ENCODE results near the gene GPX3.
A peak's percentile ranks its signal among the peaks of the same experiment; 100 is the strongest.

The GPX3 gene

DNA sequence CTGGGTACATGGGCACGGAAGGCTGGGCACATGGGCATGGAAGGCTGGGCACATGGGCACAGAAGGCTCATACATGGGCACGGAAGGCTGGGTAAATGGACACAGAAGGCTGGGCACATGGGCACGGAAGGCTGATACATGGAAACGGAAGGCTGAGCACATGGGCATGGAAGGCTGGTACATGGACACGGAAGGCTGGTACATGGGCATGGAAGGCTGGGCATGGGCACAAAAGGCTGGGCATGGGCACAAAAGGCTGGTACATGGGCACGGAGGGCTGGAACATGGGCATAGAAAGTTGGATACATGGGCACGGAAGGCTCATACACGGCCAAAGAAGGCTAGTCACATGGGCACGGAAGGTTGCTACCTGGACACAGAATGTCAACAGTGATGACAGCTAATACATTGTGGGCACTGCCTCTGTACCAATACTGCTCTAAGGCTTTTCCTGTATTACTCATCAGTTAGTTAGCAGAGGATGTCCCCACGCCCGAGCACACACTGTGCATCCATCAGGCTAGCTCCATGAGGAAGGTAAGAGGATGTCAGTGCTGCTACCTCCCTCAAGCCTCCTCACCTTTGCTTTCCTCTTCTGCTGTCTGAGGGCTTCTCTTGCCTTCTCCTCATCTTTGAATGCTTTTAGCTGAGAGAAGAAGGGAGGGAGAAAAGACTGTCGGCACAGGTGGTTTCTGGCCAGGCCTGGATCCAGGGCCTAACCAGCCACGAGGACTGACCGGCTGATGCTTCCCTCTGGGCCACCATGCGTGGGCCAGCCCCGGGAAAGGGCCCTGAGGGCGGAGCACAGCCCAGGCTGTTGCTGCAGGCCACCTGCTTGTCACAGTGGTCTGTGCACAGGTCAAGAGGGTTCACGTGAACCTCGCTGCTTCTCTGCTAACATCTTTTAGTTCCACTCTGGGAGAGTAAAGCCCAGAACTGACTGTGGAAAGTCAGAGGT, 14.3 kb downstream of the GPX3 start:
- no peak for DNase-seq

DNA sequence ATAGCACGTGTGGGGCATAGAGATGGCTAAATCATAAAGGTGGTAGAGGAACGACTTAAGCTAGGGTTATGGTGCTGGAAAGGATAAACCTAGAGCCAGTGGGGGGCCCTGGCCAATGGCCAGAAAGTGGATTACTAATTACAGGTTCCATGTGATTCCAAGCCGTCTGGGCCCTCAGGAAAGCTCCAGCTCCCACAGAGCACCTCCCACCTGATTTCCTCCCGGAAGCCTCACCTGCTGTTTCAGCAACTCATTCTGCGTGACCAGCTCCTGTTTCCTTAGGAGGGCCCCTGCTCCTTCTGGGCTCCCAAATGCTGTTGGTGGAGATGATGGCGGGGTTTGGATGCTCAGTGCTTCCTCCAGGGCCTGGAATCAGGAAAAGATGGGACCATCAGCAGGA, 16.2 kb downstream of the GPX3 start:
- no peak for DNase-seq

DNA sequence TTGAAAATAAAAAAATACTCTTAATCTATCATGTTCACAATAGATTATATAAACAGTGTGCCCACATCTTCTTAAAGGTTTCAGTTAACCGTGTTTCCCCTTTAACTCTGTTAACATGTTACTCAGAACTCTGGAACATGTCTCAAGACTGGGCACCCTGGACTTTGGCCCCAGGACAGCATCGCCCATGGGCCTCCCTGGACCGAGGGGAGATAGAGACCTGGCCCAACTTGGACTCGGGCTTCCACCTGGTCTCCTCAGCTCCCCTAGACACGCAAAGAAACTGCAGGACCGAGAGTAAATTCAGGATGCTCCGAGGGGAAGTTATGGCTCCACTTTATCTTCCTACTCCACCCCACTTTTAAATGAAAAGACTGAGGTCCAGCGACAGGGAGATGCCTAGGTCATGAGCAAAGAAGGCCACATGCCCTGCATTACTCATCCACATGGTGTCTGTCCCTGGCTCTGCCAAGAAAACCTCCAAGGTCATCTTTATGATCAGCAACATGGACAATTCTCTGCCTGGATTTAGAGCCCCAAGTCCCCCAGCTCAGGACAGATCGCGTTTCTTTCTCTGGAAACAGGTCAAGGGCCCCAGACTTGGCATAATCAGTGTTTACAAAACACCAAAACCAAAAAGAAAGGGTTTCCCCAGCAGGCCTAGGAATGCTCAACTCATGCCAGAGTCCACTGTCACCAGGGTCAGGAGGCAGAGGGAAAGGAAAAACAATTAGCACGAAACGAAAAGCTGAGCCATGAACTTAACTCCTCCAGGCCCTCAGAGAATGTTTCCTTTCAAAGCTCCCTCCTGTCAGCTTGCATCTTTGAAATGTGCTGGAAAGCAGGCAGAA, 17.4 kb downstream of the GPX3 start:
- no peak for DNase-seq

DNA sequence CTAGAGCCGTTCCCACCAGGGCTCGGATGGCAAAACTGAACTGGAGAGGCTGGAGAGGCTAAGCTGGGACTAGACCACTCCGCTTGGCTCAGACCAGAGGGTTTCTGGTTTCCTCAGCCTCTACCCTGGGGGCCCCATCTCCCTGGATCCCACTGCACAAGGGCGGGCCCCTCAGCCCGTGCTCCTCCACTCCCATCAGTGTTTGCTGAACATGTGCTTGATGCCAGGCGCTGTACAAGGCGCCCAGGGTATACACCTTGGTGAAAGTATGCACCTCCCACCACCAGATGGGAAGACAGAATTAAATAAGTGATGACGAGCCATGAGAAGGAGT, 18.0 kb downstream of the GPX3 start:
- no peak for DNase-seq

DNA sequence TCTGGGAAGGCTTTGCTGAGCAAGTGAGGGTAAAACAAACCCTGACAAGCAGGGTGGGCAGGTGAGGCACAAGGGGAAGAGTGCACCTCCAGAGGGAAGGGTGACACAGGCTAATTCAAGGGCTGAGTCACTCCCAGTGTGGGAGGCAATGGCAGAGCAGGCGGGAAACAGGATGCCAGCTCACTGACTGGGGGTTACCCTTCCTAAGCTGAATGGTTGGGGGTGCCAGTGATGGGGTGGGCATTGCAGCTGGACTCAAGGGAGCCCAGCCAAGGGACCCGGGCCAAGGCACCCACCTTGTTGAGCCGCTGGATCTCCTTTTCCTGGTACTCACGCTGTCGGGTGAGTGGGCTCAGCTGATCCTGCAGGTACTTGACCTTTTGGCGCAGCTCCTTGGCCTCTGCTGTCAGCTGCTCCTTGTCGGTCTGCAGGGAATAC, 18.4 kb downstream of the GPX3 start:
- no peak for DNase-seq

DNA sequence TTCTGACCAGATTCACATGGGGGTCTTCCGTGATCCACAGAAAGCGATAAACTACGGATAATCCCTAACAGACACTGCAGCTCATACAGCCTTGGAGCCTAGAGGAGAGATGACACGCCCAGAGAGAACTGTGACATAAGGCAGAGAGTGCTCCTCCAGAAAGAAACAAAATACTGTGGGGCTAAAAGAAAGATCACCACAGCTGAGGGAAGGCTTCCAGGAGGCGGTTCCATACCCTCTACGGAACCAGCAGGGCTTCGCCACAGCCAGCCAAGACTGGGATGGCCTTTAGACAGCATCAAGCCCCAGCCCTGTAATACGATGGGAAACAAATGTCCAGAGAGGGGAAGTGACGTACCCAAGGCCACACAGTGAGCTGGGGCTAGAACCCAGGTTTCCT, 19.3 kb downstream of the GPX3 start:
- no peak for DNase-seq

DNA sequence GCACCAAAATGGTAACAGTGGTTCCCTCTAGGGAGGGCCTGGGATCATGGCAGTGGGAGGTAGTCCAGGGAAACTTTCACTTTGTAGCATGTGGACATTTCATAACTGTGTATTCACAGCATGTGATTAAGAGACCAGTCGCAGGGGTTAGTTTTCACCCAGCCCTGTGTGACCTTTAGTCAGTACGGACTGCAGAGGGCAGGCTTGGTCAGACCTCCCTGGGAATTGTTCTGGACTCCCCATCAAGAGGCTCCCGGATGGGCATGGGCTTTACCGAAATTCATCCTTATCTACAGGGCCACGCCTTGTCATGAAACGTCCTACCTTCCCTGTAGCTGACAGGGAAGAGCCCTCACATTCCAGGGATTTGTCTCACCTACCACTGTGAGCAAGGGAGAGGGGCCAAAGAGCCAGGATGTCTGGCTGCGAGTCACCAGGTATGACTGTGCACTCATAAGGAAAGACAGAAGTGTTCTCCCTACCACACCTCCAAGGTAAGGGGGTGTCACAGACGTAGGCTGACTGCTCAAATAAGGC, 19.9 kb downstream of the GPX3 start:
- no peak for DNase-seq

DNA sequence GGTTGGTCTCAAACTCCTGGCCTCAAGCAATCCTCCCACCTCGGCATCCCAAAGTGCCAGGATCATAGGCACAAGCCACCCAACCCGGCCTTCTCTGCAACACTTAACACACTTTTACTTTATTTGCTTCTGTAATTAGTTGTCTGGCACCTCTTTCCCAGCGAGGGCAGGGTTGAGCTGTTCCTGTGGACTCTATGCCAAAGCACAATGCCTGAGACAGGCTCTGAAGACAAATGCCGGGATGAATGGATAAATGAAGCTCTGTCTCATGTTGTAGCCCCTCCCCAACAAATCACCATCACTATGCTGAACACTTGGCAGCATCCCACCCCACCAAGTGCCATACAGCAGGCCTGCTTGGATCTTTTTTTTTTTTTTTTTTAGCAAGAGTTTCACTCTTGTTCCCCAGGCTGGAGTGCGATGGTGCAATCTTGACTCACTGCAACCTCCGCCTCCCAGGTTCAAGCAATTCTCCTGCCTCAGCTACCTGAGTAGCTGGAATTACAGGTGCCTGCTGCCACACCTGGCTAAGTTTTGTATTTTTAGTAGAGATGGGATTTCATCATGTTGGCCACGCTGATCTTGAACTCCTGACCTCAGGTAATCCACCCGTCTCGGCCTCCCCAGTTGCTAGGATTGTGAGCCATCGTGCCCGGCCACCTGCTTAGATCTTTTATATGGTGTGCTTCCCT, 21.3 kb downstream of the GPX3 start:
- DNase-seq, result no peak

DNA sequence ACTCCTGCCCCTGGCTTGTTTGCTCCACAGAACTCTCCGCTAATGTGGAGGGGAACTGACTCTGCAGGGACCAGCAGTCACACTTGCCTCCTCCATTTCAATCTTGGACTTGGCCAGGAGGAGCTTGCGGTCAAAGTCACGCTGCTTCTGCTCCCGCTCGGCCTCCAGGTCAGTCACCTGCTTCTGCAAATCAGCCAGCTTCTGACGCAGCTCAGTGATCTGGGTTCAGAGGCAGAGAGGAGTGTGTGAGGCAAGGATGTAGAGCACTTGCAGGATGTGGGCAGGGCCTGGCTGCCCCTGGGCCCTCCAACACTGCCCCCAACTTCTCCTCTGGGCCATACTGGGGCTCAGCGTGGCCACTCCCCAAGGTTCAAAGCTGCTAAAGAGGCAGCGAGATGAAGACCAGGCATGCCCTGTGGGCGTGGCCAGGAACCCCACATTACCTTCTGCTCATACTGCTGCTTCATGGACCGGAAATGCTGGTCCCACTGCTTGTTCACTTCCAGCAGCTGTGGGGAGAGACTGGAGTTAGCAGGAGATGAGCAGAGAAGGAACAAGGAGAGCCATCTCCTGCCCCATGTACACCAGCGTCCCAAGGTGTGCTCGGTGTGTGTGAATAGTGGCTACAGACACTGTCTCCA, 22.2 kb downstream of the GPX3 start:
- DNase-seq, result no peak

DNA sequence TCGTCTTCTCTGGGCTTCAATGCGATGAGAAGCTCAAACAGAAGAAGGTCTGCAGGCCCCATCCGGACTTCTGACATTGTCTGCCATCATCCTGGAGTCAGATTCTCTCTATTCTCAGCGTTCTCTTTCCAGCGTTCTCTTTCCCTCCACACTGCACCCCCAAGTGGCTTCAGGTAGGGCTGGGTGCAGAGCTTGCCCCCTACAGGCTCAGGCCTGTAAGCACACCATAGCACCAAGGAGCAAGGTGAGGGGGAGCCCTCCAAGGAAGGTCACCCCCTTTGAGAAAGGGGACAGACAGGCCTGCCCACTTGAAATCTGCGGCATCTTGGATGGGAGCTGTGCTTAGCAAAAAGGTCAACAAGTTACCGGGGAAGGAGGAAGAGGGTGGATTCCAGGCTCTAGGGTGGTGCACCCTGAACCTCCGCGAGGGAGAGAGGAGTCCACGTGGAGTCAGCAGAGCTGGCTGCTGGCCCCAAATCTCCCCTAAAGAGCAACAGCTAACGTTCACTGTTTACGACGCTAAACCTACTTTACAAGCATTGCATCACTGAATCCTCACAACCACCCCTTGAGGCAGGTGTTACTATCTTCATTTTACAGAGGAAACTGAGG, 27.5 kb downstream of the GPX3 start:
- no peak for DNase-seq

DNA sequence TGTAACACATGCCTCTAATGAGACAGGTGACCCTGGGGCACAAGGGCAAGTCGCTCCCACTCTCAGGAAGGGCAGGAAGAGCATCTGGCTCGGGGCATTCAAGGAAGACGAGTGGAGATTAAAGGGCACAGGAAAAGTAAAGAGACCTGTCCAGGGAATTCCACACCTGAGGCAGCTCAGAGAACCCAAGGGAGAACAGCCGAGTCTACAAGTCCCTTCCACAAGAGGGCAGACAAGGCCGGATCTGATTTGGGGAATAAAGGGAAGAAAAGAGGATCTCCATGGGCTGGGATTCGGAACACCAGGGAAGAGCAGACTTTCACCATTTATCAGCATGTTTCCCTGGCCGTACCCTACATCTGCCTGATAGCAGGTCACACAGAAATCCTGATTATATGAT, 28.1 kb downstream of the GPX3 start:
- DNase-seq, result peak; percentile 16

DNA sequence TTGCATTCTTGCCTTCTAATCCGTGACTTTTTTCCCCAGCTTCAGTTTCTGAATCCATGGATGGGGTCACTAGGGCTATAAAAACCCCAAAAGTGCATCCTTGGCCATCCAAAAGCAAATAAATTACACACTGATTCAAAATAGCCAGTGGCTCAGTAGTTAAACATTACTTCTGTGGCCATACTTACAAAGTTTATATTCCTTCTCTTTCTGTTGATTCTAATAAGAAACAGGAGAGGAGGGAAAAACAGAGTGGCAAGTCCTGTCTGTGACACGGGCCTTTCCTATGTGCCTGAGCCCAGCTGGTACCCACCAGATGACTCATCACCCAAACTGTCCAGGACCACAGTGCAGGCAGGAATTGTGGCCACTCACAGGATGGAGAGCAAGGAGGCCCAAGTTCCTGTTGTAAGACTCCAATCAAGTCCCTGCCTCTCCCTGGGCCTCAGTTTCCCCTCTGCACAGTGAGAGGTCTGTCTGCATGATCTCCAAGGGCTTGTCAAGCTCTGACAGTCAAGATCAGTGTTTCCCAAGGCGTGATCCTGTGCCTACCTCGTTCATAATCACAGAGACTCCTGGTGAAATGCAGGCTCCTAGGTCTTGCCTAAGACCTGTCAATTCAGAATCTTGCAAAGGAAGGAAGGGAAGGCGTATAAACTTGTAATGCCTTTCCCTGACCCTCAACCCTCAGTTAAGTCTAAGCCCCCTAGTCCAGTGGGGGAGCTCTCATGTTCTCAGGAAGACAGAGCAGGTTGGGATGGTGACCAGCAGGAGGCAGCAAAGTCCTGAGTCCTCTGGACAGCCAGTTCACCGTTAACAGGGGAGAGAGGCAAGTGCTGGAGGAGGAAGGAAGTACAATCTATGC, 30.9 kb downstream of the GPX3 start:
- peak; percentile 69 for DNase-seq

DNA sequence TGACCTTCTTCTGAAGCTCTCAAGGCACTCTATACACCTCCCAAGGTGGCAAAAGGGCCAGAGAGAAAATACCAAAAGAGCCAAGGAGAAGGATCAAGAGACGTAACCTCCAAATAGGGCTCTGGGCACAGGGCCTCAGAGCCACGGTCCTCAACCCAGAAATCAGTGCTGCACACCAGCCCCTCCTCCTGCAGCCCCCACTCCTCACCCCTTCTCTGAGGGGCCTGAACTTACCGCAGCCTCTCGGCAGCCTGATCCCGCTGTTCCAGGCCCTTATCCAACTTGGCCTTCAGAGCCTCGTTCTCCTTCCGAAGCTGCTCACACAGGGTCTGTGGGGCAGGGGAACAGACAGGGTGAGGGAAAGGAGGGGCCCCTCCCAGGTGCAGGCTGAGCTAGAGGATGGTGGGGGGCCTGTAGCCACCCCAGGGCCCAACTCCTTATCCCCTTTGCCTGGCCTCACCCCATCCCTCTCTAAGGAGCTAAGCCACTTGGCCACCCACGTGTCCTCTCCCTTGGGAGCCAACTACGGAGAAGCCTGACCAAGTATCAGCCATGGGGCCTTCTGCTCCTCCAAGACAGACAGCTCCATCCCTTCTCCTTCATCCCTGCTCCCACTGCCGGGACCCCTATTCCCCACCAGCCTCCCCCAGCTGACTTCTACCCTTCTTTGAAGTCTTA, 31.7 kb downstream of the GPX3 start:
- no peak for DNase-seq

DNA sequence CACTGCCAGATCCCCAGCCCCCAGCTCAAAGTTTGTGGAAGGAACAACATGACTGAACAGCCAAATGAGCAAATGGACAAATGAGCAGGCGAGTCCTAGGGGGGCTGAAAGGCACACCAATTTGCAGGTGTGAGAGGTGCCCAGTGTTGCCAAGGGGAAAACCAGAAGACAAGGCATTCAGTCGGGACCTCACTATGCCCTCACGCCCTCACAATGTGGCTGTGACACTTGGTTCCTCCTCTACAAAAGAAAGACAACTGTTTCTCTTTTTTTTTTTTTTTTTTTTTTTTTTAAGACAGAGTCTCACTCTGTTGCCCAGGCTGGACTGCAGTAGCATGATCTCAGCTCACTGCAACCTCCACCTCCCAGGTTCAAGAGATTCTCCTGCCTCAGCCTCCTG, 32.4 kb downstream of the GPX3 start:
- no peak for DNase-seq

DNA sequence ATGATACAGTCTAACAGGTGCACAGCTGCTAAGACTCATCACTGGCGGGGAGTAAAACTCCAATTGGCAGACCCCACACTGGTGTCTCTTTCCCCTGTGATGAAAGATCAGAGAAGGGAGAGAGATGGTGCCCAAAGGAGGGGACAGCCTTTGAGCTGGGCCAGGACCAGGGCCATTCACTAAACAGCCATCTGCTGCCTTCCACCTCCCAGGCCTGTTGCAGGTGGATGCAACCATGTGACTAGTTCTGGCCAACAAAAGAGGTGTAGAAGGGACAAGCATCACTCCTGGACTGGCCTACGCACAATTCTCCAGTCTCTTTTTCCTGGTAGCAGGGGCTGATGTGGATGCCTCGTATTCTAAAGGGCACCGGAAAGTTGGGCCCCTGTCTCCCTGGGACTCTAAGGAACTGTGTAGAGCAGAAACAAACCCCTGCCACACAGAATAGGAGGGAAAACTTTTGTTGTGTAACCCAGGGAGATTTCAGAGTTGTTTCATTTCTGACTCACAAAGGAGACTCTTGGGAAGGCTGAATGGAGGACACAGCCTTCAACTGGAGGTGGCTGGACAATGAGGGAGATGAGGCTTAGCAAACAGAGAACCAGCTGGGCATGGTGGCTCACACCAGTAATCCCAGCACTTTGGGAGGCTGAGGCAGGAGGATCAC, 33.5 kb downstream of the GPX3 start:
- no peak for DNase-seq

DNA sequence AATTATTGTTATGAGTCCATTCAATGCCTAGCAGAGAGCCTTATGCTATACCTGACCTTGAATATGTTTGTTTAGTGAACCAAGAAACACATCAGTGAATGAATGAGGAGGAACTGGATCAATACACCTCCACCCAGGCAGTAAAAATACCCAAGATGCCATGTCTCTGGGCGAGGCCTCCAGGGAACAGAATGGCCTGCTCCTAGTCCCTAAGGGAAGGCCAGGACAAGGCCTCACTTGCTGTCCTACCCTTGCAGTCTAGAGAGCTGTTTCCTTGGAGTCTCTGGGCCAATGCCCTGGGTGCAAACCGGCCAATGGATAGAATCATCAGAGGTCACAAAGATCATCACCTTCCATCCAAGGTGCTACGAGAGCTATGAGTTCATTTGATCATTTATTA, 34.3 kb downstream of the GPX3 start:
- DNase-seq, result no peak

DNA sequence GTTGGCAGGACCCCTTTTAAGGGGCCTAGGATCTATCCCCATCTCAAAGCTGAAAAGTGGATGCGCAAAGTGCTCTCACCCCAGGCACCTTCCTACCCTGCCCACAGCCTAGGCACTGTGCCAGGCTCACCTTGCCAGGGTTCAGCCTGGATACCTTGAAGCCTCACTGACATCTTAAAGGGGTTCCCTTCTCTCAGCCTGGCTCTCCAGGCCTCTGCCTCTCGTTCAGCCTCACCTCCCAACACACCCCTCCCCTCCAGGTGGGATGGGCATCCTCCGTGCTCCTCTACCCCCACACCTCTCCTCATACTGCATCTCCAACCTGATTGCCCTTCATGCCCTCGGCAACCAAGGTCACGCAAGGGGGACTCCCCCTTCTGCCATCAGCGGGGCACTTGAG, 34.9 kb downstream of the GPX3 start:
- DNase-seq, result no peak

DNA sequence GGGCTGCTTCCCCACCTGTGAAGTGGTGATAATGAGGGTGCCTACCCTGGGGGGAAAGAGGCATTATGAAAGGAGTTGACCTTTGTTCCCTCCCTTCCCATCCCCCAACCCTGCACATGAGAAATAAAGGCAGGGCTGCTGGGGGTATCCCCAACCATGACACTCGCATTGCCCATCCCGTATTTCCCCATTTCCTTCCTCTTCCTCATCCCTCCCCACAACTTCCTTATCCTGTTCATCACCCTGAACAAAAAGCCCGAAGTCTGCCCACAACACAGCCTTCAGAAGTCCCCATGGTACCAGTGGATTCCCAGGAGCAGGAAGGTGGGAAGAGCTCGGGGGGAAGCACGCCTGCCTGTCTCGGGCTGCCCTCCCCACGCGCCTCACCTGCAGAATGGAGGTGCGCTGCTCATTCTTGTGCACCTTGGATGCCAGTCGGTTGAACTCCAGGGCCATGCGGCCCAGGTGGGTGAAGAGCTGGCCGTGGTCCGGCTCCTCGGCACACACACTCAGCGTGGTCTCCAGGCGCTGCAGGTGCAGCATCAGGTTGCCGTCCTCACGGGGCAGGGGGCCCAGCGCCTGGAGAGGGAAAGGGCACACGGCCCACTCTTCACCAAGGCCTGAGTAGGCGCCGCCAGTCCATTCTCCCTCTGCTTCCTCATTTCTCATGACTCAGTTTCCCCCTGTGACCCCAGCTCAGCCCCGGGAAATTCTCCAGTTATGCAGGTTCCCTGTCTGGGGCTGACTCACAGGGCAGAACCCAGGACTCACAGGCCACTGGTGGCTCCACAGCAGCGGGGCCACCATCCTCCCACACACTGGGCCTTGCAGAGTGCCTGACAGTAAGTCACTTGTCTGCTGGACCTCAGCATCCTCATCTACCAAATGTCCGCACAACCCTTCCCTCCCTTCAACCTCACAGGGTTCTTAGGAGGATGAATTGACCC, 36.3 kb downstream of the GPX3 start:
- DNase-seq, result no peak

DNA sequence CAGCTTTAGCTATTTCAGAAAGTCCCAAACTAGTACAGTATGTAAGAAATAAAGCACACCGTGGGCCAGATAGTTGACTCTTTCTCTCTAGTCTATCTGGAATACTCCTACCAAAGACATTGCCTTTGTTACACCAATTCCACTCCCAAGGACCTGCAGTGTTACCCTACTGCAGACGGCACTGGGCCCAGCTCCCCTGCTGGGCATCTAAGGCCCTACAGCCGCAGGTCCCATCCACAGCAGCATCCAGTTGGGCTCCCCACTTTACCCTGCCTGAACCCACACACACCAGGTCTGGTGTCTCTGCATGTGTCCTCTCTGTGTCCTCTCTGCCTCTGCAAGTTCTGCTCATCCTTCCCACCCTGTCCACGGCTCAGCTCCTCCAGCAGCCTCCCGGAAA, 37.9 kb downstream of the GPX3 start:
- DNase-seq, result no peak
